H9 (cell line): ENCODE measurements around the gene HNRNPK. TPM values are rescaled to one million over a fixed set of nuclear protein-coding genes. Genes with fewer than 3 reads are reported as not detected.

ENCODE experiments used
- DNase-seq: peaks from one replicate; pipeline ENCODE4 v3.0.0-alpha.2; 2017
- H2AFZ ChIP-seq: one replicate; pipeline ENCODE4 v1.6.1; 2013; ENCODE audit warnings: mild to moderate bottlenecking, low read length, control low read depth, moderate library complexity
- H2AK5ac ChIP-seq: 2 replicates; pipeline ENCODE4 v1.6.1; 2013; ENCODE audit warnings: low read length, control low read depth, mixed read lengths; ENCODE audit not compliant: insufficient read length
- H2BK120ac ChIP-seq: one replicate; pipeline ENCODE4 v1.6.1; 2013; ENCODE audit warnings: low read depth, mild to moderate bottlenecking, low read length, control low read depth, inconsistent platforms; ENCODE audit not compliant: poor library complexity, severe bottlenecking
- H2BK12ac ChIP-seq: 2 replicates; pipeline ENCODE4 v1.6.1; 2013; ENCODE audit warnings: low read length, control low read depth, mixed read lengths, low read depth; ENCODE audit not compliant: insufficient read length
- H2BK15ac ChIP-seq: 2 replicates; pipeline ENCODE4 v1.6.1; 2013; ENCODE audit warnings: low read depth, low read length, control low read depth
- H2BK20ac ChIP-seq: one replicate; pipeline ENCODE4 v1.6.1; 2013; ENCODE audit warnings: low read depth, mild to moderate bottlenecking, low read length, control low read depth, inconsistent platforms; ENCODE audit not compliant: poor library complexity, severe bottlenecking
- H2BK5ac ChIP-seq: 2 replicates; pipeline ENCODE4 v1.6.1; 2013; ENCODE audit warnings: low read length, control low read depth, mixed read lengths; ENCODE audit not compliant: insufficient read length
- H3K14ac ChIP-seq: 2 replicates; pipeline ENCODE4 v1.6.1; 2013; ENCODE audit warnings: low read length, control low read depth; ENCODE audit not compliant: insufficient read depth
- H3K18ac ChIP-seq: 2 replicates; pipeline ENCODE4 v1.6.1; 2013; ENCODE audit warnings: low read depth, mild to moderate bottlenecking, mixed read lengths, low read length, control low read depth; ENCODE audit not compliant: insufficient read length
- H3K23ac ChIP-seq: 2 replicates; pipeline ENCODE4 v1.6.1; 2013; ENCODE audit warnings: low read length, control low read depth, mixed read lengths, low read depth; ENCODE audit not compliant: insufficient read length
- H3K23me2 ChIP-seq: 2 replicates; pipeline ENCODE4 v1.6.1; 2013; ENCODE audit warnings: low read depth, mild to moderate bottlenecking, mixed read lengths, low read length, control low read depth; ENCODE audit not compliant: insufficient read length, poor library complexity, severe bottlenecking
- H3K27ac ChIP-seq: 2 replicates; pipeline ENCODE4 v1.5.1; 2013; ENCODE audit warnings: low read length, control low read depth, mixed read lengths, low read depth; ENCODE audit not compliant: insufficient read length
- H3K27me3 ChIP-seq: 2 replicates; pipeline ENCODE4 v1.6.1; 2013; ENCODE audit warnings: low read length, control low read depth, inconsistent platforms; ENCODE audit not compliant: insufficient read depth
- H3K4ac ChIP-seq: 2 replicates; pipeline ENCODE4 v1.6.1; 2013; ENCODE audit warnings: low read depth, mild to moderate bottlenecking, control low read depth, inconsistent platforms, low read length, moderate library complexity
- H3K4me1 ChIP-seq: 2 replicates; pipeline ENCODE4 v1.6.1; 2013; ENCODE audit warnings: low read length, control low read depth, inconsistent platforms; ENCODE audit not compliant: insufficient read depth
- H3K4me2 ChIP-seq: 2 replicates; pipeline ENCODE4 v1.6.1; 2013; ENCODE audit warnings: low read length, control low read depth, mixed read lengths; ENCODE audit not compliant: insufficient read length, insufficient read depth
- H3K56ac ChIP-seq: 2 replicates; pipeline ENCODE4 v1.6.1; 2013; ENCODE audit warnings: low read depth, mild to moderate bottlenecking, mixed read lengths, low read length, control low read depth; ENCODE audit not compliant: insufficient read length
- H3K79me1 ChIP-seq: 2 replicates; pipeline ENCODE4 v1.6.1; 2013; ENCODE audit warnings: low read depth, mild to moderate bottlenecking, moderate library complexity, low read length, control low read depth, inconsistent platforms; ENCODE audit not compliant: insufficient read depth, poor library complexity, severe bottlenecking
- H3K79me2 ChIP-seq: 2 replicates; pipeline ENCODE4 v1.6.1; 2013; ENCODE audit warnings: low read length, control low read depth, inconsistent platforms; ENCODE audit not compliant: insufficient read depth
- H3K9ac ChIP-seq: 2 replicates; pipeline ENCODE4 v1.6.1; 2013; ENCODE audit warnings: low read length, control low read depth, mixed read lengths; ENCODE audit not compliant: insufficient read length; ENCODE audit errors: extremely low read depth
- H3K9me3 ChIP-seq: one replicate; pipeline ENCODE4 v1.6.1; 2013; ENCODE audit warnings: low read depth, low read length, inconsistent platforms; ENCODE audit not compliant: control insufficient read depth
- H3T11ph ChIP-seq: one replicate; pipeline ENCODE4 v1.6.1; 2013; ENCODE audit warnings: mild to moderate bottlenecking, low read length, control low read depth, inconsistent platforms
- H4K20me1 ChIP-seq: one replicate; pipeline ENCODE4 v1.6.1; 2013; ENCODE audit not compliant: control insufficient read depth, insufficient read length, insufficient read depth
- H4K5ac ChIP-seq: 2 replicates; pipeline ENCODE4 v1.6.1; 2013; ENCODE audit warnings: low read depth, mild to moderate bottlenecking, mixed read lengths, low read length, control low read depth; ENCODE audit not compliant: insufficient read length
- H4K8ac ChIP-seq: replicated peaks from 2 replicates; pipeline ENCODE4 v1.6.1; 2013; ENCODE audit warnings: low read length, control low read depth, mixed read lengths, low read depth; ENCODE audit not compliant: insufficient read length
- H4K91ac ChIP-seq: 2 replicates; pipeline ENCODE4 v1.6.1; 2013; ENCODE audit warnings: low read depth, mild to moderate bottlenecking, moderate library complexity, mixed read lengths, low read length, control low read depth; ENCODE audit not compliant: insufficient read length
- H3K27ac Mint-ChIP-seq, 3 experiments: 2 replicates in 2 of 3; 3 replicates in 1 of 3; pipeline ENCODE4 v1.8.0; 2020 to 2021; ENCODE audit warnings: mixed read lengths in 3 of 3, mild to moderate bottlenecking in 1 of 3, moderate library complexity in 1 of 3
- H3K27me3 Mint-ChIP-seq: 2 replicates; pipeline ENCODE4 v1.8.0; 2021; ENCODE audit warnings: low read depth, mild to moderate bottlenecking, moderate library complexity, mixed read lengths
- H3K36me3 Mint-ChIP-seq, 3 experiments: 2 replicates in 2 of 3; 3 replicates in 1 of 3; pipeline ENCODE4 v1.8.0; 2020 to 2021; ENCODE audit warnings: low read depth in 3 of 3, mixed read lengths in 3 of 3; ENCODE audit not compliant: insufficient read depth in 1 of 3
- H3K4me1 Mint-ChIP-seq, 2 experiments: 2 replicates each; pipeline ENCODE4 v1.8.0; 2020; ENCODE audit warnings: mixed read lengths in 2 of 2
- H3K4me3 Mint-ChIP-seq, 2 experiments: 2 replicates in 1 of 2; 3 replicates in 1 of 2; pipeline ENCODE4 v1.8.0; 2020 to 2021; ENCODE audit warnings: mild to moderate bottlenecking in 2 of 2, mixed read lengths in 2 of 2, moderate library complexity in 1 of 2
- H3K9me3 Mint-ChIP-seq, 2 experiments: 2 replicates in 1 of 2; 3 replicates in 1 of 2; pipeline ENCODE4 v1.8.0; 2020; ENCODE audit warnings: mild to moderate bottlenecking in 2 of 2, mixed read lengths in 2 of 2, moderate library complexity in 1 of 2
- CTCF ChIP-seq: fragments of 200-600 bp; sonication (generic); conservative IDR thresholded peaks from 3 replicates; pipeline ENCODE4 v1.8.0; 2021; ENCODE audit warnings: antibody characterized with exemption, mild to moderate bottlenecking
- WGBS: extraction: QIAGEN DNeasy Blood & Tissue Kit; methylation state at CpG from one replicate; pipeline ENCODE4 v1.1.7; 2013; ENCODE audit warnings: missing lambda C conversion rate, low lambda C conversion rate, mixed read lengths; ENCODE audit not compliant: insufficient read length; ENCODE audit errors: extremely low coverage; 5-methylcytosine and 5-hydroxymethylcytosine counted together
- total RNA-seq: library from RNA; stranded (reverse); gene quantifications from 2 replicates; pipeline ENCODE4 v1.2.1, GENCODE V29; 2021

The HNRNPK gene
- total RNA-seq, 1 experiment from 2014 or later, result 790 TPM

DNA sequence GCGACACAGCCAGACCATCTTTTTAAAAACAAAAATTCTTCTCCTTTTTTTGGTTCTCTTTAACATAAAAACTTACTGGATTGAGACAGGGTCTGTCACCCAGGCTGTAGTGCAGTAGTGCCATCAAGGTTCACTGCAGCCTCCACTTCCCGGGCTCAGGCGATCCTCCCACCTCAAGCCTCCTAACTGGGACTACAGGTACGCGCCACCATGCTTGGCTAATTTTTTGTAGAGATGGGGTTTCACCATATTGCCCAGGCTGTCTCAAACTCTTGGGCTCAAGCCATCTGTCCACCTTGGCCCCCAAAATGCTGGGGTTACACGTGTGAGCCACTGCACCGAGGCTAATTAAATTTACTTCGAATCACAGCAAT is 13.8 kb downstream of the HNRNPK start:
- Histone ChIP-seq H3K18ac (no peak overlapping the region), H3K4me2 (no peak overlapping the region), H3K79me2 (no peaks in the 10 kb centered on the region), H3K56ac (no peak overlapping the region), H2BK20ac (no peak overlapping the region), H3K9ac (no peak overlapping the region), H2AFZ (no peak overlapping the region), H3K27ac (no peak overlapping the region), H2BK15ac (no peak overlapping the region), H2BK5ac (no peak overlapping the region), H3K27me3 (no peaks in the 10 kb centered on the region), H3K23ac (no peak overlapping the region), H2BK120ac (no peak overlapping the region), H4K20me1 (no peaks in the 10 kb centered on the region), H3K14ac (no peak overlapping the region), H4K8ac (no peak overlapping the region), H4K5ac (no peak overlapping the region), H3K79me1 (no peaks in the 10 kb centered on the region), H2BK12ac (no peak overlapping the region), H3K23me2 (no peaks in the 10 kb centered on the region), H3T11ph (no peak overlapping the region), H3K4me1 (no peaks in the 10 kb centered on the region), H4K91ac (no peak overlapping the region), H3K9me3 (no peaks in the 10 kb centered on the region), H2AK5ac (no peak overlapping the region), H3K4ac (no peak overlapping the region)
- Mint-ChIP-seq H3K4me3 (peak overlapping the region in 1 of 2 experiments; percentile 7; a peak in 1 of 5 replicates), H3K9me3 (no peaks in the 10 kb centered on the region), H3K36me3 (peaks cover 33 to 50% (median 44%) of the 10 kb centered on the region in 3 experiments; a peak in 6 of 7 replicates), H3K27ac (peak overlapping the region; percentile 29 to 76 (median 32); a peak in 4 of 7 replicates), H3K27me3 (peaks cover 5% of the 10 kb centered on the region), H3K4me1 (no peaks in the 10 kb centered on the region; a peak in 1 of 4 replicates)
- no peak for TF ChIP-seq CTCF
- DNase-seq, result peak; percentile 36
- WGBS, result no CpG with 5 or more reads among the region's 8 CpGs
